Activated CD4-positive, alpha-beta T cell treated with anti-CD3 and anti-CD28 coated beads, Interleukin-2, amount 50 U/mL, for 1 hour (primary cell): ENCODE results near the gene CCR1.

Experiments
- DNase-seq: peaks from one replicate; pipeline ENCODE4 v3.0.0-alpha.2; 2020

Gene CCR1

DNA sequence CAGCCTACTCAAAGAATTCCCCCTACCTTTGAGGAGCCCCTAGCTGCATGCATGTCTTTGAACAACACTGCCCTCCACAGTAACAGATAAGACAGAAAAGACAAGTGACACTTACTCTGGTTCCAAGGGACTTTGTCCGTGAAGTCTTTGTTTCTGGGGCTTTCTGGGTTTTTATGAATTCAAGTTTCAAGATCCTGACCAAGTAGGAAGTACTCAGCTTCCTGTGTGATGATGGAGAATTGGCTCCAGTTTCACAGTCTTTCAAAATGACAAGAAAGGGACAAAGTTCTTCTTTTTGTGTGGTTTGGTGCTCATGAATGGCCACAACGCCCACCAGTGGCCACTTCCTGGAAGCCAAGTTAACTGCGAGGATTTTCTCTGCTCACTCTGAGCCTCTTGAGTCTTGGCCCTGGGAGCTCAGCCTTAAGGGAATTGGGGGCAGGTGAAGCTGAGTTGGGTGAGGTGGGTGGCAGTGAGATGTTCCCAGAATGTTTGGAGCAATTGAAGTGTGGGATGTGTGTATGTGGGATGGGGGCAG is at the start of gene CCR1:
TSS of gene CCR1 (minus strand) at position 147 of the 538 bp plus-strand sequence. CDS start 4,000 bp downstream, outside the sequence.
- DNase-seq: no peak

- DNase-seq: no peak
These were observed 44.9 kb upstream of the CCR1 start for GRCh38 chr3:46252980-46253379.

DNA sequence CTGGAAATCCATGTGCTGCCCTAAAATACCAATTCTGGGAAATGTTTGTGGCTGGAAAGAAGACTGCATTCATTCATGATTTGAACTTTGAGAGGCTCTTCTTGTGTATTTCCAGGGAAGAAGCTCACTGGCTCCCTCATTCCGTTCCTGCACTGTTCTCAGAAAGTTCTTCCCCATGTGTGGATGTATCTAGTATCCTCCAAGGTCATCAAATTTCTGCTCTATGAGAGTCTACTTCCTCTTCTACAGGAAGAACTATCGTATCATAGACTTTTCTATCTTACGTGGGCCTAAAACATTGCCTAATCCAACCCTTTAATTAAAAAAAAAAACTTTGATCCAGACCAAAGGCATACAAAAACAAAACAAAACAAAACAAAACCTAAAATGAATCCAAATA is 37.0 kb upstream of the CCR1 start:
- DNase-seq: no peak

DNA sequence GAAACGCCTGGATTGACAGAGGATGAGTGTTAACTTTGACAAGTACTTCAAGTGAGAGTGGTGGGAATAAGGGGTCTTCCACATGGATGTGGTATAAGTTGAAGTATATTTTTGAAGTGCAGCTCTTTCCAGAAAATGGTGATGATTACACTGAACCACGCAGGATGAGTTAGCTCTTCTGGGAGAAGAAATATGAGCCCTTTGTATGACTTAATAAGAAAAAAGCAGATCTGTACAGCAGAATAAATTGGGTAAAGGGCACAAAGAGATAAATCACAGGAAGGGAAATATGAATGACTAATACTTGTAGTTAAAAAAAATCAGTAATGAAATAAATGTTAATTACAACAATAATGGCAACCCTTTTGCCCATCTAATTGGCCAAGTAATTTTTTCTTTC is 35.4 kb upstream of the CCR1 start:
- DNase-seq: no peak

DNA sequence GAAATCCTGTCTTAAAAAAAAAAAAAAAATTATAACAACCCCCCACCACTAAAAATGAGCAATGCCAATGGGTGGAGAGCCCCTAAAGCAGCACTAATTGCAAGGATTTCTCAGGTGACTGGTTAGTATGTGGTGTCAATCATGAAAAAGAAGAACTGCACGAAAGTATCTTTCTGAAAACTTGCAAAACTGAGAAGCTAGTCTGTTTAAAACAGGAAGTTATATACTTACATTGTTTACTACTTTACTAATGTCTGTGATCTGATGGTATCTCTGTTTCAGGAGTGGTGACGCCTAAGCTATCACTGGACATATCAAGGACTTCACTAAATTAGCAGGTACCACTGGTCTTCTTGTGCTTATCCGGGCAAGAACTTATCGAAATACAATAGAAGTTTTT is 34.0 kb upstream of the CCR1 start, which contains the start of gene CCR3:
TSS of gene CCR3 (plus strand) at position 341 of the 400 bp plus-strand sequence. CDS start 22,699 bp downstream, outside the sequence.
- DNase-seq: no peak

GRCh38 chr3:46239952-46240351 is 31.8 kb upstream of the CCR1 start:
- no peak for DNase-seq

DNA sequence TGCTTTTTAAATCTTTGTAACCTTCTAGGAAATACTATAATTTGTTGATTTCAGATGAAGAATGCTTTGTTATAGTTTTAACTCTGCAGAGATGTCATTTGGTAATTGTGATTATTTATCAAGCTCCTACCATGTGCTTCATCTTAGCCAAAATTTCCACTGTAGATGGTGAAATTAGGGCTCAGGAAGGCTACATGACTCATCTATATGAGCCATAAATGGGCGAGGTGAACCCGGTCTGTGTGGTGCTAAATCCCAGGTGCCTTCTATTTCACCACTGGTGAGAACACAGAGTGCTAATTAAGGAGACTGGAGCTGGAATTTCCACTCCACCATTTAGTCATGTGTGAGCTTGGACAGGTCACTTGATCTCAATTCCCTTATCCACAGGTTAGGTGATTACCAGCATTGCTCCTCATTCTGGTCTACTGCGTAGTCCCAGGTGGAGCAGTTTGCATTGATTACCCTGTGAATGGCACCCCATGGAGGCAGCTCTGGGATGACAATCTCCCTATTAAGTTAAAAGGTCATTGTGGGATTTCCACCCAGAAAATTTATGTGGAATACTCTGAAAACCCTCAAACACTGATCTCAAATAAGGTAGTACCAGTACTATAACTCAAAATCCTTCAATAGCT is 31.3 kb upstream of the CCR1 start:
- no peak for DNase-seq

- DNase-seq: no peak
These were observed 30.3 kb upstream of the CCR1 start for GRCh38 chr3:46238386-46238785.

DNA sequence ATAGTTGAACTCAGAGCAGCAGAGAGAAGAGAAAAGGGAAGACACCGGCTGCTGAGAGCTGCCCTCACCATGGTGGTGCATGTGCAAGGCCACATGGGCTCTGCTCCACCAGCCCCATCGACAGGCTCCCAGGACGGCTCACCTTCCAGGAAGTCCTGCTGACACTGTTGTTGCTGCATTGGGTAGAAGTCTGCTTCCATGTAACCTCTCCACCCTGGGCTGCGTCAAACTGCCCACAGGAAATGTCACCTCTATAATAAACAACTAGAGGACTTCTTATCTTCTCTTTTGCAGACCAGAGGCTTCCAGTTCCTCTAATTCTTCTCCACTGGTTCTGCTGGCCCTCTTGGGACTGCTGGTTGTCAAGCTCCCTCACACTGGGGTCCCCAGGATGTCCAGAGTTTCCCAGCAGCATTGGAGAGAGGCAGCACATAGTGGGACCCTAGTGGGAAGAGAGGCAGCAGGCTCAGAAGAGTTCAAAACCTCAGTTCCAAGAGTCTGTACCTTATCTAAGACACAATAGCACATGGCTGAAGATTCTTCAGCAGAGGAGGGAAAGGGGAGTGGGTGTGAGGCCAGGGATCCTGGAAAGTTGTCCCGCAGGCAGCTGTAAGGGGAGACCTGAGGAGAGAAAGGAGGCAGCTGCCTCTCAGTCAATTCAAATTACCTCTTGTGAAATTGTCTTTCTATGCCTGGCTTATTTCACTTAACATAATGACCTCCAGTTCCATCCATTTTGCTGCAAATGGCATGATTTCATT is 28.4 kb upstream of the CCR1 start:
- DNase-seq: no peak

GRCh38 chr3:46235425-46235824 is 27.3 kb upstream of the CCR1 start:
- DNase-seq: no peak

GRCh38 chr3:46233194-46233593 is 25.1 kb upstream of the CCR1 start:
- DNase-seq: no peak

DNA sequence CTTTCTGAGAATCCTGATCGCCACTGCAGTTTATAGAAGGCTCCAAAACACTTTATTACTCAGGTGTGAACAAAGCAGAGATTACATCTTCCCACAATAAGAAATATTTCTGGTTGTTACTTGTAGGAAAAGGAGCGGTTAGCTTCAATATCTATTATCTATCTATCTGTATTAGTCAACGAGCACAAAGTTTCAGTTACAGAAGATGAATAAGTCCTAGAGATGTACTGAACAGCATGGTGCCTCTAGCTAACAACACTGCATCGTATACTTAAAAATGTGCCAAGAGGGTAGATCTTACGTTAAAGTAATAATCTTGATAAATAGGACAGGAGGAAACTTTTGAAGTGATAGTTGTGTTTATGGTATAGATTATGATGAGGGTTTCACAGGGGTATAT is 23.2 kb upstream of the CCR1 start:
- no peak for DNase-seq

GRCh38 chr3:46228260-46229242 is 20.4 kb upstream of the CCR1 start:
- DNase-seq: no peak

DNA sequence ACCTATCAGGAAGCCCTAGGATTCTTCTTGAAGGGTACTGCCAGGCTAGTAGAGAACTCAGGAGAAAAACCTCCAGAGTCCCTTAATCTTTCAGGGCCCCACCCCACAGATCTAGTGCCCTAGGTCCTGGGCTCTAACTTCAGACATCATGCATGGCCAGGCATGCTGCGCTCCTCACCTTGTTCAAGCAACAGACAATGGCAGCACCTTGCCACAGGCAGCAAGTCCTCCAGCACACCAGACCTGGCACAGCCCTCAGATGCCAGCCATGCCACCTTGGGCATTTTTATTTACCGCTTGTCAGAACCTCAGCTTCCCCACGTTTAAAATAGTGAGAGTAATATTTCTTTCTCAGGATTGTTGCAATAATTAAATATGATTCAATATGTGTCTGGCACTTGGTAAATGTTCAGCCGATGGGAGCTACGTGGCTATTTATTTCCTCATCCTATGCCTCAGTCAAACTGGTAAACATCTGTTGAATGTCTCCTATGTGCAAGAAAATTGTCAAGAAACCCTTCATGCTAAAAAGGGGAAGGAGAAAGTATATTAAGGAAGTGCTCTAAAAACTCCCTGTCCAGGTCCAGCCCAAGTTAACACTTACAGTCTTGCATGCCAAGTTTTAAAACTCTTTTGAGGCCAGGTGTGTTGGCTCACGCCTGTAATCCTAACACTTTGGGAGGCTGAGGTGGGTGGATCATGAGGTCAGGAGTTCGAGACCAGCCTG is 14.5 kb upstream of the CCR1 start:
- no peak for DNase-seq

GRCh38 chr3:46221938-46222337 is 13.8 kb upstream of the CCR1 start:
- no peak for DNase-seq

DNA sequence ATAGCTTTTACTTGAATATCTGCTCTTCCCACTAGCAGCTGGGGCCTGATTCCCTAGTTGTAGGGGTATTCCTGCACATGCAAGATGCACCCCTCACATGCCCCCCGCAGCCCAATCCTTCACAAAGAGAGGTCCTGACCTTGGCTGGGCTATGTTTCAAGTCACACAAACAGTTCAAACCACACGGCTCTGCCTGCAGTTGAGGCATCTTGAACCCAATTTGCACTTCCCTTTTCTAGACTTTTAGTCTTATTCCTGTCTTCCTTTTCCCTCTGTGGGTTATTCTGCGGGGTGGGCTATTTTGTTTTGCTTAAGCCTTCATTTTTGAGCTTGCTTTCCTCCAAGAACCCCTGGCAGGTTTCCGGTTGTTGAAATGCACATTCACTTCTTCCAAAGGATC is 13.3 kb upstream of the CCR1 start:
- no peak for DNase-seq

DNA sequence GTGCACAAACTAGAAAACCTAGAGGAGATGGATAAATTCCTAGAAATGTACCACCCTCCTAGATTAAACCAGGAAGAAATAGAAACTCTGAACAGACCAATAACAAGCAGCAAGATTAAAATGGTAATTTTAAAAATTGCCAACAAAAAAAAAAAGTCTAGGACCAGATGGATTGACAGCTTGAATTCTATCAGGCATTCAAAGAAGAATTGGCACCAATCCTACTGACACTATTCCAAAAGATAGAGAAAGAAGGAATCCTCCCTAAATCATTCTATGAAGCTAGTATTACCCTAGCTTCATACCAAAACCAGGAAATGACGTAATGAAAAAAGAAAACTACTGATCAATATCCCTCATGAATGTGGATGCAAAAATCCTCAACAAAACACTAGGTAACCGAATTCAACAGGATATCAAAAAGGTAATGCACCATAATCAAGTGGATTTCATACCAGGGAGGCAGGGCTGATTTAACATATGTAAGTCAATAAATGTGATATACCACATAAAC is 10.1 kb upstream of the CCR1 start:
- DNase-seq: no peak

DNA sequence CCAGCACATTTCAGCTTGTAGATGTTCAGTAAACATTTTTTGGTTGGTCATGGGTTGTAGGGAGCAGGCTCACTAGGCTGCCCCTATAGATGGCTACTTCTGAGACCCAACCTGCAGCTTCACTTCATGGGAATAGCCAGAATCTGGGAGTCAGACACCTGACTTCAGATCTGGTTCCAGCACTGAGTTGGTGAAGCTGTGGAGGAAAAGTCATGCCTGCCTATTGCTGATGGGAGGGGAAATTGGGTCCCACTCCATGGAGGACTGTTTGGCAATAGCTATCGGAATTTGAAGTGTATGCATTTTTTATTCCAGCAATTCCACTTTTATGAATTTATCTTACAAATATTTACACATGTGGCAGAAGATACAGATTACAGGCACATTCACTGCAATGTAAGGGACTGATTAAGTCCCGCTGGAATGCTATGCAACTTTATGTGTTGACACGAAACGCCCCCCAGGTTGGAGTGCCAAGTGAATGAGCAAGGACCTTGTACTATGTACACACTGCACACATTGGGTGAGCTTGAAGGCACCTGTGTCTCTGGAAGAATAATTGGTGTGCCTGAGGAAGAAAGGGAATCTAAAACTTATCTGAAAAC is 7.8 kb upstream of the CCR1 start:
- no peak for DNase-seq

DNA sequence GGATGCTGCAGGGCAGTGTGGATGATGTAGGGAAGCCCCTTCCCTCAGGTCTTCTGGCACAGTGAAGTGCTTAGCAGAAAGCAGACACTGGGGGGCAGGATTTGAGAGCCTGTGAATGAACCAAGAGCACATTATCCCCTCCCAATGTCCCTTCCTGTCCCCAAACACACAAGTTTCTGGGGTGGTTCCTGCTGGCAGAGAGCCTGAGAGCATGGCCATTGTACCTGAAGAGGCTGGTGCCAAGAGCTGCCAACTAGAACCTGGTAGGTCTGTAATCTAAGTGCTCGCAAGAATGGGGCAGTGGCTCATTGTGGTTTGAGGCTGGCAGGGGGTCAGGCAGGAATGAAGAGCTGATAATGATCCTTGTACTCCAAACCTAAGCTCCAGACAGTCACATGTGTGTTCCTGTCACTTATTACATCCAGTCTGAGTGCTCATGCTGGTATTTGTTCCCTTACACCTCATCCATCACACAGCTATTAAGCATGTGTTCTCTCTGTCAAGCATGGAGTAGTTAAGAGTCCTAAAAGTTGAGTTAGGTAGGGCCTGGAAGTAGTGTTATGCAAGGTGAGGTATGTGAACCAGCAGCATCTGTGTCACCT is 6.7 kb upstream of the CCR1 start:
- DNase-seq: no peak

GRCh38 chr3:46213201-46213600 is 5.1 kb upstream of the CCR1 start:
- no peak for DNase-seq

- no peak for DNase-seq
These were observed 4.0 kb upstream of the CCR1 start for GRCh38 chr3:46212101-46212500.
